GM19239 (cell line): Measurements from ENCODE around the gene ABHD6.
A peak's percentile ranks its signal among the peaks of the same experiment; 100 is the strongest.

ENCODE experiments used
- DNase-seq: peaks from one replicate; pipeline ENCODE4 v3.0.0; 2011; ENCODE audit warnings: low spot score; ENCODE audit not compliant: insufficient read length
- FAIRE-seq: peaks from 2 replicates; lab custom pipeline; 2011; peaks lifted over from hg19 to GRCh38; lab: Jason Lieb, UNC

ABHD6 gene

GRCh38 chr3:58299839-58300516 is 62.4 kb downstream of the ABHD6 start:
- FAIRE-seq (peak; percentile 76), DNase-seq (no peak)

- FAIRE-seq (peak; percentile 98), DNase-seq (peak; percentile 87)
Observed at GRCh38 chr3:58305882-58306711, 68.5 kb downstream of the ABHD6 start, which contains the start of the genes HTD2 and RPP14. Gene HTD2, plus strand, starts transcription at chr3:58306520. Its CDS starts 11,094 bp downstream, at chr3:58317614. Gene RPP14, plus strand, starts transcription at chr3:58306245. Its CDS starts 4,085 bp downstream, at chr3:58310330.

GRCh38 chr3:58307639-58308215 is 70.1 kb downstream of the ABHD6 start:
- FAIRE-seq (peak; percentile 67), DNase-seq (no peak)

GRCh38 chr3:58308728-58309127 is 71.1 kb downstream of the ABHD6 start:
- FAIRE-seq (no peak), DNase-seq (no peak)

- DNase-seq (no peak), FAIRE-seq (no peak)
Observed at GRCh38 chr3:58317811-58318210, 80.2 kb downstream of the ABHD6 start.

GRCh38 chr3:58321791-58322190 is 84.2 kb downstream of the ABHD6 start:
- DNase-seq, result no peak
- no peak for FAIRE-seq

- FAIRE-seq, result no peak
Observed at GRCh38 chr3:58322793-58323192, 85.2 kb downstream of the ABHD6 start.

GRCh38 chr3:58323529-58324390 is 86.2 kb downstream of the ABHD6 start:
- DNase-seq, result no peak
- FAIRE-seq, result peak; percentile 48

More at GRCh38 chr3:58322793-58323192, 85.2 kb downstream of the ABHD6 start:
- no peak for DNase-seq

GRCh38 chr3:58324391-58325390 is 87.1 kb downstream of the ABHD6 start:
- no peak for FAIRE-seq

GRCh38 chr3:58325525-58325992 is 88.0 kb downstream of the ABHD6 start:
- DNase-seq, result no peak
- peak; percentile 33 for FAIRE-seq

More at GRCh38 chr3:58324391-58325390, 87.1 kb downstream of the ABHD6 start:
- DNase-seq, result no peak

- DNase-seq (no peak), FAIRE-seq (no peak)
Observed at GRCh38 chr3:58326267-58326900, 88.8 kb downstream of the ABHD6 start.

- FAIRE-seq, result no peak
- no peak for DNase-seq
Observed at GRCh38 chr3:58329150-58329921, 91.7 kb downstream of the ABHD6 start.

- no peak for FAIRE-seq
Observed at GRCh38 chr3:58329922-58330413, 92.4 kb downstream of the ABHD6 start.

GRCh38 chr3:58331593-58332152 is 94.1 kb downstream of the ABHD6 start:
- peak; percentile 52 for FAIRE-seq
- DNase-seq, result no peak

More at GRCh38 chr3:58329922-58330413, 92.4 kb downstream of the ABHD6 start:
- no peak for DNase-seq

- DNase-seq (peak; percentile 72), FAIRE-seq (peak; percentile 42)
Observed at GRCh38 chr3:58332575-58333188, 95.1 kb downstream of the ABHD6 start, which contains the start of gene PXK. Gene PXK, plus strand, starts transcription at chr3:58332892. Its CDS starts 97 bp downstream, at chr3:58332989.
